Prostate gland (tissue), 2 donors: Measurements from ENCODE around the gene MIR17HG.

Experiments
- CTCF ChIP-seq, 4 experiments: fragments of 200-600 bp in 2 of 4; fragments of 450-650 bp in 2 of 4; sonication (generic) in 2 of 4; IDR thresholded peaks; 1 replicate in 3 of 4; 2 replicates in 1 of 4; pipeline ENCODE4 v1.5.1; 2016 to 2019; ENCODE audit warnings: antibody characterized with exemption in 4 of 4, mild to moderate bottlenecking in 2 of 4, moderate library complexity in 2 of 4
- POLR2A ChIP-seq: fragments of 450-650 bp; IDR thresholded peaks from one replicate; pipeline ENCODE4 v1.6.1; 2016; ENCODE audit warnings: antibody characterized with exemption, mild to moderate bottlenecking
- POLR2AphosphoS5 ChIP-seq: sonication (generic); formaldehyde crosslinking; IDR thresholded peaks from one replicate; pipeline ENCODE4 v1.6.1; 2017; ENCODE audit warnings: antibody characterized with exemption

GRCh38 chr13:91314888-91315287 is 32.6 kb upstream of the MIR17HG start:
- TF ChIP-seq CTCF (IDR thresholded peaks at IDR 0.05) (no peak), POLR2A (no peak), POLR2AphosphoS5 (no peak)
